EH (cell line): ENCODE results near the gene CLIC5.
"Not testable (repeated sequence)": the region's sequence is repeated elsewhere in the genome, so short reads cannot be mapped to it uniquely, and the experiment has no call there.

Experiments used
- DNase-seq: peaks from one replicate; pipeline ENCODE4 v3.0.0-alpha.2; 2015; ENCODE audit warnings: low read depth

The CLIC5 gene

DNA sequence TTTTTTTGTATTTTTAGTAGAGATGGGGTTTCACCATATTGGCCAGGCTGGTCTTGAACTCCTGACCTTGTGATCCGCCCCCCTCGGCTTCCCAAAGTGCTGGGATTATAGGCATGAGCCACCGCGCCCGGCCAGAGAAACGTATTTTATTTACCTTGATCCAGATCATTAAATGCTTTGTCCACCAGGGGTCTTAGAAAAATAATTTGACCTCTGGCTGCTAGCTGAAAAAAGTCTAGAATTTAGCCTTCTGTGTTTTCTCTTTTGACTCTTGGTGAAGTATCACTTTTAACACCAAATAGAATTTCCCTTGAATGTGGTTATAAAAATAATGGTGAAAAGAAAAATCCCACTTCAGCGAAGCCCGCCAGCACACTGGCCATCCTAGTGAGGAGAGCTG is 89.2 kb downstream of the CLIC5 start:
- DNase-seq = not testable (repeated sequence)

DNA sequence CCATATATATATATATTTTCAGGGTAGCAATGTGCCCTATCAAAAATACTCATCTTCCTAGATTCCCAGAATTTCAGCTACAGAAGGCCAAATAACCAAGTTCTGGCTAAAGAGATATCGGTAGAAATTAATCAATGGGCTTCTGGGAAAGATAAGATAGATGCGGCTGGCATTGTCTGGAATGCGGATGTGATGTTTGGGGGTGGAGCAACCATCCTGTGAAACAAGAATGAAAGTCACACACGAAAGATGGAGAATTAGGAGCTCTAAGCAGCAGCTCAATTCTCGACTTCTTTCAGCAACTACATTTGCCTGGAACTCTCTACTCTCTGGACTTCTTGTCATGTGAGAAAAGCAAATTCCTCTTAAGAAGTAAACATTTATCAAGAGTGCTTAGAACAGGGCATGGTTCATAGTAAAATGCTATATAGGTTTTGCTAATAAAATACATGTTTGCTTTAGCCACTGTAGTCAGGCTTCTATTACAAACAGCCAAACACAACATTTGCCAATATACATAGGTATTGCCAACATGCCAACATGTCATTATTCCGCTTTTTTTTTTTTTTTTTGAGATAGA is 90.8 kb downstream of the CLIC5 start:
- no peak for DNase-seq

DNA sequence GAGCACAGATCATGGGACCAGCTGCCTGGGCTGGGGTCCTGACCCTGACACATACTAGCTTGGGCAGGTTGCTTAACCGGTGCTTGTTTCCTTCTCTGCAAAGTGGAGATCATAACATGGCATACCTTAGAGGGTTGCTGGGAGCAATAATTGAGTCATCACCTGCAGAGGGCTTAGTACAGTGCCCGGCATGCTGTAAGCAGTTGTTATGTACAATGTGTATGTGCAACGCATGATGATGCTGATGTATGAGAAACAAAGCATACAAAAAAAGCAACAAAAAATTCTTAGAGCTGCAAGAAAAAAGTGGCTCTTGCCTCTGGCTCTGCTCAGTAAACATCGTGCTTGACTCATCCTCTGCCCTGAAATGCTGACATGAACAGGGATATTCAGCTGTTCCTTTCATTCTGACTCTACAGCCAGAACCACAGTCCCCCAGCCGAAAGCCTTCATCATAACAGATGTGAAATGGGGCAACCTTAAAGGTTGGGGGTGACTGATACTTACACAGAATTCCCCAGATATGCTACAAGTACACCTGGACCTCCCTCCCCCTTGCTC is 91.7 kb downstream of the CLIC5 start:
- peak; percentile 63 for DNase-seq

DNA sequence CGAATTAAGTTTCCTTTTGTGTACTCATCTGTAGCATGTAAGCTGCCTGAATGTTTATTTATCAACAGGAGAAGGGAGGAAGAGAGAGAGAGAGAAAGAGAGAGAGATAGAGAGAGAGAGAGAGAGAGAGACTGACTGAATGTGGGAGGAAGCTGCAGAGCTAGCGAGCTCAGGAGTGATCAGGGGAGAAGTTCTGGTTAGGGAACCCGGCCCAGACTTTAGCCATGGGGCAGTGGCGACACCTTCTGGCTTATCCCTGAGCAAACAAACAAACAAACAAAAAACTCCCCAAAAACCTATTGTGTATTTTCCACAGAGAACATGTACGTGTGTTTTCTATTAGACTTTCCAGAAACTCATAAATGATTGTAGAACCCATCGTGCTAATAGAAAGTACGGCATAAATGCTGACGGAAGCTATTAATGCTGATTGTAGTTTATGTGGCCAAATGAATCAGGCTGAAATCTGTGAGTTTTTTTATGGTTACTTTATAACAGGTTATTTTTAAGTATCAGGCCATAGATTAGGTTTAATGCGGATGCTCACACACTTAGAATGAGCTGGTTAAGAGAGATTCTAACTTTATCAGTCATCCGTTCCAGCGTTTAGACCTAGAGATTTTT is 92.8 kb downstream of the CLIC5 start:
- DNase-seq = peak; percentile 74

DNA sequence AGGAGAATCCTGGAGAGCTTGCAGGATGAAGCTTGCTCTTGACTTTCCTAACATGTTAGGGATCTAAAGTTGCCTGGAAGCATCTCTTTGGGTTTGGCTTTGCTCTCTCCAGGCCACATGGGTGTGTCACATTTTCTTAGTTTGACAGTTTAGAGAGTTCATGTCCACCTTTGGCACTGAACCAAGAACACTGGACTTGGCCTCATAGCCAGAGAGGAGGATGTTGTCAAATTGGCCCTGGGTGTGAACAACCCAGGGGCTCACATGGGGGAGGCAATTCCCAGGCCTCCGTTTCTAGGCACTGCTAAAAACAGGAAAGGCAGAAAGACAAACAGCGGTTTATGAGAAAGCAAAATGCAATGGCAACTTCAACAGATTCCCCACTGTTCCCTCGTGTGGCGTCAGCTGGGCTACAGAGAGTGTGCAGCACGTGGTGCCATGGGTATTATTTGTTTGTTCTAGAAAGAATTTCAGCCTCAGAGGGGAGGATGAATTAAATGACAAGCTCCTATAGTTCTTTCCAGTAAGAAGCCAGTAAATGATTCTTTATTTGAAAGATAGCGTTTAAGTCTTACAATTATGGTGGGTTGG is 93.9 kb downstream of the CLIC5 start:
- no peak for DNase-seq

DNA sequence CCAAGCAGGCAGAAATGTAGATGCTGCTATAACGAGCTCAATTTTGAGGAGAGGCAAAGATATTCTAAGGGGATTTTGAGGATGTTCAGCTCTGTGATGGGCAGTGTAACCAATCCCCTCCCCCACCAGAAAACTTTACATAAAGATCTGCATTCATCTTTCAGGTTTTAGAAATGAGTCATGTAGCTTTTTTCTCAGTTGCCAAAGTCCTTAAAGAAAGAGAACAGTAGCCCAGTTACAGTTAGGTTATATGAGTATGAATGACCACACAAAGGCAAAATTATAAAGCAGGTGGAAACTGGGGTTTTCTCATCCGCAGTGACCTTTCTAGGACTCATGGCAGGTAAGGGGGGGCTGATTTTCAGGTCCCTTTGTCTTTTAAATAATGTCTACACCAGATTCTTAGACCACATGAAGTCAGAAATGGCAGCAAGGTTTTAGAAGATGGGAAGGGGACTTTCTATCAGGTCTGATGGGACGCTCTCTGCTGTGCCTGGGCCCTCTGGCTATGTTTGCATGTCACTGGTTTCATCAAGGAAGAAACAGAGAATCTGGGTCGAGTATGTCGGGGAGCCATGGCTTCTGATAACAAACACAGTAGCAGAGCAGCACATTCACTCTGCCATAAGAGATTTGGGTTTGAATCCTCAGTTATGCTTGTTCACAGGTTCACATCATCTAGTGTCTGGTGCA is 94.7 kb downstream of the CLIC5 start:
- DNase-seq = peak; percentile 9

DNA sequence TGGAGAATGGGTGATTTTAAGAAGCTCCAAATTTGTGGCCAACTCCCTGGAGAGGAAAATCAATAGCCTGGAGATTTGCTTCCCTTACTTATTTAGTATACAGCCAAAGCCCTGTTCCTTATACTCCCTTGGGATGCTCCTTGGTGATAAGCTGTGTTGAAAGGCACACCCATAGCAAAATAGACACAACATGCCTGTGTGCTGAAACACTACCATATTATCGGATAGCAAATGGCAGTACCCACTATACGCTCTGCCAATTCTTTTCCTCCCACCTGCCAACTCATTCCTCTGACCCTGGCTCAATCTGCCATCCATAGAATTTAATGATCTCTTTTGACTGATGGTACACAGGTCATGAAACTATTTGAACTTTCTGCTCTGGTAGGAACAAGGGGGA is 98.2 kb downstream of the CLIC5 start:
- DNase-seq = no peak

DNA sequence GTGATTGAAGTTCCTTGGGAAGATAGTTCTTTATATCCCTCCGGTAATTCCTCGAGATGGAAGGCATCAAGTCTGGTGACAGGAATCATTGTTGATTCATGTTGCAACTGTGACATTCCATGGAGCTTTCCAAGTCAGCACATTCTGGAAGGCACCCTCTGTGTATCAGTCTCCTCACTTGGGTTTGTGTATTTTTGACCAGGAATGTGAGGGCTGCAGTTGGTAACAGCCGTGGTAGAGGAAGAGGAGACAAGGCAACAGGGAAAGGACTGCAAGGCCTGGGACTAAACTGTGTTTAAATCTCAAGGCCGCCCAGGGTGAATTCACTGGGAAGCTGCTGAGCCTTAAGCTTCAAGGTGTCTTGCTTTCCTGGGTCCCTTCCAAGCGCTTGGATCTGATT is 99.0 kb downstream of the CLIC5 start:
- no peak for DNase-seq

DNA sequence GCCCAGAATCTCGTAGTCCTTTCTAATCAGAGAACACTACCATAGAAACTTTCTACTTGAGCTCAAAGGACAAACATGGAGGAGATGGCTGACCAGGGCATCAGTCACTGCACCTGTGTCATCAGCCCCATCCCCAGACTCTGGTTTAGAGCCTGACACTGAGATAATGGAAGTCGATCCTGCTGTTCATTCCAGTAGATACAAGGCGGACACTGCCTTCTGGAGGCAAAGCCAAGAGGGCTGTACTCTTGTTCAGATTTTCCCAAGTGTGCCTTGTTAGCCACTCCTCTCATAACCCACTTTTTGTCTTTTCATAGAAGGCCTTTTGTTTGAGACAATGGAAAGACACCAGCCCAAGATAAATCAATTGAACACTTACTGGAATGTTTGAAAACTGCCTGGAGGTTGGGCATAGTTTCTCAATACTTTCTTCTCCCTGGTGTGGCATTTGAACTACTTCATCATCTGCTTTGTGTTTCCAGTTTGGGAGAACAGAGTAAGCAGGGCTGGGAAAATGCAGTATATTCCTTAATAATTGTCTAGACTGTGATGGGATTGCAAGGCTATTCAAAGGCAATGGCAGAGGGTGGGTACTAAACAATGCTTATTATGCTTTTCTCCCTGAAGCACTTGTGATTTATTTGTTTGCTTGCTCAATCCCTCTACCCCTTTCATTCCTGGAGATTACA is 99.7 kb downstream of the CLIC5 start:
- DNase-seq = no peak

DNA sequence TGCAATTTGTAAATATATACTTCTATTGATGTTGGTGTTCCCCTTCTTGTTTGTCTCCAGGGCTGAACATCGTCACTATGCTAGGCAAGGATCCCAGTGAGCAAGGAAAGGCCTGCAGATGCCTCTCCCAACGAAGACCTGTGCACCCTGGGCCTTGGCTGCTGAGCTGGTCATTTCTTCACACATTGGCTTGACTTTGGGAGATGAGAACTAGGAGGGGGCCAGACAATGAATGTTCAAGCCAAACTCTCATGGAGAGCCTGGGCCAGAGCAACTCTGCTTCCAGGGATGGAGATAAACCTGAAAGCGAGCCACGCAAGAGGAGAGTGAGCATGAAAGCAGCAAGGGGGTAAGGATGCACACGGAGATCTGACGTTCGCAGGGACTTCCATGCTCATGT is 104.0 kb downstream of the CLIC5 start:
- no peak for DNase-seq

DNA sequence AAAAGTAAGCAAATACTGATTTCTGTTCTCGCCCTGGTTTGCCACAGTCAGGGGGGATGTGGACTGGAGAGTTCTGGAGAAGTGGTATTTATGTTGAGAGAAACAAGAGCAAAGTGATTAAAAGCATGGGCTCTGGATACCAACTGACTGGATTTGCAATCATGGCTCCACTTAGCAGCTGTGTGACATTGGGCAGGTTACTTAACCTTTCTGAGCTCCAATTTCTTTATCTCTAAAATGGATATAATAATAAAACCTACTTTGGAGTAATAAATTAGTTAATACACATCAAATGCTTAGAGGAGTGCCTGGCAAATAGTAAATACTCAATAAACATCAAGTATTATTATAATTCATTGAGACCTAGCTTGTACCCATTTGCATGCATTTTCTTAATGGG is 111.7 kb downstream of the CLIC5 start:
- no peak for DNase-seq

DNA sequence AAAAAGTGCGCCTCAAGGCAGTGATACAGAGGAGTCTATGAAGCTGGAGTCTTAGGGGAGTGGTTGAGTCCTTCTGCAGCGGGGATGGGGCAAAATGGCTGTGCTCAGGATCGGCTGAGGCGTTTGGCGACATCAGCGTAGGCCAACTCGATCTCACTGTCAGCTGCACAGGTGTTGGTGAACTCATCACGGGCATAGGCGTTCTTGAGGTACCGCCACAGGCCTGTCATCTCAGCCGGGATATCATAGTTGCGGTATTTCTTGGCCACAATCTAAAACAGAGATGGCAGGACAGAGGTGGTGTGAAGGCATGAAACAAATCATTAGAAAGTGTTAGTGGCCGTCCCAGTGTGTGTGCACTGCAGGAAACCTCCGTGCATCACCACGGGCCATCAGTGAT is 112.7 kb downstream of the CLIC5 start:
- DNase-seq = no peak

DNA sequence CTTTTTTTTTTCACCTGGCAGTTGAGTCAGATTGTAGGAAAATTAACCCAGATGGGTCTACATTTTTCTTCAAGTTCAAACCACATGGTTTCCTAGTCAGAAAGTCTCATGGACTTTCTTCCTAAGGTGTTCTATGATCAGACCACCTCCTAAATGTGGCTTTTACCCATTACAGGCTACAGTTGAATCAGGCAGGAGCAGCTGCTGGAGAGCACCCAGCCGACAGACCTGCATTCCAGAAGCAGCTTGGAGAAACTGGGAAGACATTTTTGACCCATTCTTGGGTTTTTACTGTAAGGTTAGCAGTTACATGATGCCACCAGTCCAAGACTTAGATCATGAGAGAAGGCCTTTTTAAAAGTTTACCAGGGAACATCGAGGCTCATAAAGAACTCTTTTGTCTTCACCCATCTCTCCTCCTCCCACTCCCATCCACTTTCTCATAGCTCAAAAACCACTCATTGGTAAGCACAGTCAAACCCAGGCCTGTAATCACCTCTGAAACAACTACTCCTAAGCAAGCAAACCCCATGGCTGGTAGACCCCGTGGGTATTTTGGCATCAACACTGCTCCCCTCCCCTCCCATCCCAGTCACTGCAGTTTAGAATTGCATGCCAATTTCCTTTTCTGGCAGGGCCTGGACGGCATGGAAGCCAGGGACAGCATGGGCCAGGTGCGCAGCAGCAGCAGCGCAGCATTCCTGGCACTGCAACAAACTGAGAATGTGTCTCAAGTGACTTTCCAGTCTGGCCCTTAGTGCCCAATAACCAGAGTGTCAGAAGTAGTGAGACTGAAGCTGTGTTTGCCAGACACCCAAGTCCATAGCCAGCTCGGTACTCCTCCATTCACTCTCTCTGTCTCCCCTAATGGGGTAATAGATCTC is 113.7 kb downstream of the CLIC5 start:
- no peak for DNase-seq

DNA sequence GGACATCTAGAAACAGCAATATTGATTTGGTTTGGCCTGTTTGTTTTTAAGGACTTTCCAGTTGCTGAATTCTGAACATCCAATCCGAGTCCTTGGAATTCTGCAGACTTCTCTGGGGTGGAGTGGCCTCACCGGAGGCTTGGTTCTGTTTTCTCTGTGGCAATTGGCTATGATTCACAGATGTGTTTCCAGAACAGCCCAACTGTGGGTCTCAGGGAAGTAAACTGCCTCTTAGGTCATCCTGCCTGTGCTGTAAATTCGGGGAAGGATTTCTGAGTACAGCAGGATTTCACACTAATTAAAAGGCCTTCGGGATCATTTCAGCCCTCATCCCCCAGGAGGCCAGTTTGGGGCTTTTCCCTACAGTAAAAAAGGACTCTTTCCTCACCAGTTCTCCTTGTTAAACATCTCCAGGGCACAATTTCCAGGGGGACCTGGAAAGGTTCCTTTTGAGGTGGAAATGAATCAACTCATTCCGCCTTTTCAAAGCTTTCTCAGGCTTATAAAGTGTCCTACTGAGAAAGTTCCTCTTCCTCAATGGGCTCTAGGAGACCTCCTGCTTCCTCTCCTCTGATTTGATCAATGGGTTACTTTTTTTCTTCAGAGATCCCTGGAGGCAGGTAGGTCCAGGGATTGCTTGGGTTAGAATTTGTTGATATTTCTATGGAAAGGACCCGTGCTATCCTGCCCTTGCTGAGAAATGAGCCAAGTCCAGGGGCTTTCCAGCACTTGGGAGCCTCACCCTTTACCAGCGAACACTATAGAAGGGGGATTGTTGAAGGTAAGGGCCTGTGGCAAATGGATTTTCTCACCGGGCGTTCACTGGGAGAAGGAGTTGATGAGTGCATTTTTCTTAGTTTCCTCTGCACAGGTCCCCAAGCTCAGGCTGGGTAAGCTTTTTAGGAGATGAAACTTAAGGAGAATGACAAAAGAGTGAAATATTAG is 114.6 kb downstream of the CLIC5 start:
- peak; percentile 50 for DNase-seq

DNA sequence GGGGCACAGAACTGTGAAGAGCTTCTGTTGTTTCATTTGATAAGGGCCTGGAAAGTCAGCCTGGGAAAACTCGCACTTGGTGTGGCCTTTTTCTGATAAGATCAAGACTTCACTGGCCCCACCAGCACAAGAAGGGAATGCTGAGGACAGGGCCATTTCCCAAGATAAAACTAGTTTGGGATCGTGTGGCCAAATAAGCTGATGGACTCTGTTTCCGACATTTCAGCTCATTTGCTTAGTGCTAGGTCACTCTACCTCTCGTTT is 116.0 kb downstream of the CLIC5 start:
- no peak for DNase-seq

DNA sequence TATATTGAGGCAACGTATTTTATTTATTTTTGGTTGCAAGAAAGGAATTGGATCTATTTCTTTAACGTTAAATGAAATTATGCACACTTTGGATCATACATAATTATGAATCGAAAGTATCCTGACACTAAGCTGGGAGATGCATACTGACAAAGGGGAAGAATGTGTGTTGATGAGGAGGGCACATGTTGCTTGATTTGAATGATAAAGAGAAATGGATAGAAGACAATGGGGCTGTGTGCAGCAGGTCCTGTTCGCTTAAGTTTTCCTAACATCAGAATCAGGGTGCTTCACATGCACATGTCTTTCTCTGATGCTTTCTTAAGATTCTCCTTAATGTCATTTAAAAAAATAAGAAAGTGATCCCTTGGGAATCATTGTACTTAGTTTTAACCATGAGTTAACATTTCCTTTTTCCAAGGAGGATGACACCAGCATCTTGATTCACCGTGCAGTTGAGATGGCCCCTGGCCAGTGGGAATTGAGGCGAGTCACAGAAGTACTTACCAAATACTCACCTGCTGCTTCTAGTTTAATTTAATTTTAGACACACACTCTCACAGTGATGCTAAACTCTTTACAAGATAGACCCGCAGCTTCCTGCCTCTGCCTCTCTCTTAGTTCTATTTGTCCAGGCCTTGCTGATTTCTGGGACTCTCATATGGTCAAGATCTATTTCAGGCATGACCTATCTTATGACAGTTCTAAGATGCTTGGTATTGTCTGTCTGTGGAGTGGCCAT is 116.5 kb downstream of the CLIC5 start:
- no peak for DNase-seq

DNA sequence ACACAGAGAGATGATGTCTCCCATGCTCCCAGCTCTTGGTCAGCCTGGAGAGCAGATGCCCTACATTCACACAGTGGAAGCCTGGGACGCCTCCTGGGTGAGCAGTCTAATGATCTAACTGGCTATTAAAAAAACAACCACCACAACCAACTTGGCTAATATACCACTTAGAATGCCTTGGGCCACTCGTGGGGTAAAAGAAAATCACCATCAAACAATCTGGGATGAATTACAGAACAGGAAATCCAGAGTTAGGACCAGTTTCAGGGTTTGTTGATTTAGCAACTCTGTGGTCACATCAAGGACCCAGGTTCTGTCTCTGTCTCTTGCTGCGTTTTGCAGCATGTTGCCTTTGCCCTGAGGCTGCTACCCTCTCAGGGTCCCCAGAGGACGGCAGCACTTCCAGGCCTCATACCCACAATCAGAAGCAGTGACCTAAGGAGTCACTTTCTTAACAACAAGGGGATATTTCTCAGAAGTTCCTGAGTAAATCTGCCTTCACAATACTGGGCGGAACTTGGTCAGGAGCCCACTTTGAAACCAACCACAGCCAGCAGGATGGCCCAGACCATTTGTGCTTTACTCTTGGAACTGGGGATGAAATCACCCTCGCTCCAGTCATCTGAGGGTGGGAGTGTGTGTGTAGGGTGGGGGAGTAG is 118.7 kb downstream of the CLIC5 start:
- peak; percentile 84 for DNase-seq

DNA sequence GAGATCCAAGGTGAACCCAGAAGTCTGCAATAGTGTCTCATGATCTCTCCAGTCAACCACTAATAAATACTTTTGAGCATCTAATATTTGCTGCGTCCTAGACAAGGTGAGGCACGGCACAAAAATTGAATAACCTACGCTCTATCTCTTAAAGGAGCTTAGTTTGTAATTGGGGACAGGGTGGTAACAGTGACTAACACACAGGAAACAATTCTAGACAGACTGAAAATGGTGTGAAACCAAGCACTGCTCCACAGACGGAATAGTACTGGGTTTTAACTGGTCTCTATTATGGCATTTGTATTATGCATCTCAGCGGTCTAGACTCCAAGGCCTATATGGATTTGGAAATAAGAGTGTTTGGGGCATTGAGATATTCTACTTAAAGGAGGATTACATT is 120.1 kb downstream of the CLIC5 start:
- no peak for DNase-seq

DNA sequence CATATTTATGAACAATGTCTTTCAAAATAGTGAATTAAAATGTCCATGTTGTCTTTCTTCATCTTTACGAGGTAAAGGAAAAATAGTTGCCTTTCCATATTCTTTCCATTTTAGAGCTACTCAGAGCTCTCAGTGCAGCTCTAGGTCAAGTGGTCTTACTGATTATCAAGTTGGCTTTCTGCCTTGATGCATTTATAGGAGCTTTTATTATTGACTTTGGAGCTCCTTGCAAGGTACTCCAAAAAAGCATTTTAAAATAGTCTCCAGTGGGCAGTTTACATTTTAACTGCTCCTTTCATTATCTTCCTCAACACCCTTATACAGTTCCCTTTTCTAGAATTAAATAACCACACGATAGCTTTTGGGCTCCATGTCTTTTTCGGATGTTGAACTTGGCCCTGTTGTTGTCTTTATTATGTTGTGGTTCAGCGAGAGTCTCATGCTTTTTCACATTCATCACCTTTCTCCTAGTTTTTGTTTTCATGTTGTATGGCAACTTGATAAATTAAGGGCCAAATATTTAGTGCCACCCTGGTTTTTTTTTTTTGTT is 122.9 kb downstream of the CLIC5 start:
- DNase-seq = no peak
